GM12892 (cell line): ENCODE data around the gene PLA2G6.

Experiments used
- POLR2A ChIP-seq: IDR thresholded peaks from 2 replicates; pipeline ENCODE4 v1.6.1; 2011; ENCODE audit warnings: low read depth, low read length, control low read depth
- POLR2AphosphoS5 ChIP-seq: IDR thresholded peaks from 2 replicates; pipeline ENCODE4 v1.6.1; 2011; ENCODE audit warnings: low read depth, low read length, control low read depth

- TF ChIP-seq POLR2A (no peak), POLR2AphosphoS5 (no peak)
Measured at GRCh38 chr22:38073150-38074130, 108.2 kb downstream of the PLA2G6 start.
